Panc1 (cell line): ENCODE results near the gene GUCY1A1. TPM values are rescaled to one million over a fixed set of nuclear protein-coding genes. Genes with fewer than 3 reads are reported as not detected.

Source experiments
- ATAC-seq: fragments of 200-7000 bp; cut with Tn5 transposase; 2 replicates; pipeline ENCODE4 v1.9.1; 2020; ENCODE audit warnings: mild to moderate bottlenecking, moderate library complexity
- BruUV-seq: library from RNA; stranded (reverse); fragments of 400-500 nt; replicated peaks from 2 replicates; lab custom pipeline; 2021; lab: Mats Ljungman, UMichigan
- CTCF ChIA-PET: fragments of 300-600 bp; sonication (Branson Sonifier 250); formaldehyde crosslinking; loops from one replicate; lab custom pipeline; 2022; ENCODE audit warnings: antibody characterized with exemption; lab: Charles Lee
- POLR2A ChIA-PET: fragments of 300-600 bp; sonication (Branson Sonifier 250); formaldehyde crosslinking; loops from one replicate; lab custom pipeline; 2022; ENCODE audit warnings: antibody characterized with exemption; lab: Charles Lee
- DNase-seq: peaks from one replicate; pipeline ENCODE4 v3.0.0-alpha.2; 2010; ENCODE audit warnings: low read depth, low spot score
- H3K27ac ChIP-seq: 2 replicates; pipeline ENCODE4 v1.5.1; 2011; ENCODE audit warnings: mild to moderate bottlenecking, low read length, inconsistent platforms
- H3K27me3 ChIP-seq: fragments of 200-500 bp; sonication (Bioruptor generic); 2 replicates; pipeline ENCODE4 v1.6.0; 2014; ENCODE audit warnings: low read length, inconsistent platforms; ENCODE audit not compliant: control insufficient read depth, insufficient read depth
- H3K36me3 ChIP-seq: fragments of 200-500 bp; sonication (Bioruptor generic); 2 replicates; pipeline ENCODE4 v1.5.1; 2014; ENCODE audit warnings: inconsistent platforms, mild to moderate bottlenecking, low read length, moderate library complexity; ENCODE audit not compliant: control insufficient read depth, insufficient read depth
- H3K4me1 ChIP-seq: 2 replicates; pipeline ENCODE4 v1.5.1; 2011; ENCODE audit warnings: inconsistent platforms, mild to moderate bottlenecking, low read length, moderate library complexity; ENCODE audit not compliant: control insufficient read depth, insufficient read depth
- H3K4me3 ChIP-seq, 2 experiments: 2 replicates each; pipeline ENCODE4 v1.5.1; 2011 to 2012; ENCODE audit warnings: low read depth in 2 of 2, low read length in 2 of 2, mild to moderate bottlenecking in 2 of 2, inconsistent platforms in 1 of 2, moderate library complexity in 1 of 2
- H3K9me3 ChIP-seq: fragments of 200-500 bp; sonication (Bioruptor generic); 2 replicates; pipeline ENCODE4 v1.5.1; 2014; ENCODE audit warnings: low read depth, mild to moderate bottlenecking, inconsistent platforms, low read length, moderate library complexity; ENCODE audit not compliant: control insufficient read depth, insufficient read depth
- POLR2AphosphoS5 ChIP-seq: IDR thresholded peaks from 2 replicates; pipeline ENCODE4 v1.6.1; 2012; ENCODE audit warnings: mild to moderate bottlenecking, low read depth, low read length, moderate library complexity
- REST ChIP-seq, 2 experiments: IDR thresholded peaks; 2 replicates each; pipeline ENCODE4 v1.6.1; 2011 to 2012; ENCODE audit warnings: low read depth in 2 of 2, control low read depth in 1 of 2, low read length in 1 of 2, mild to moderate bottlenecking in 1 of 2, moderate library complexity in 1 of 2; ENCODE audit not compliant: insufficient read depth in 1 of 2
- SIN3A ChIP-seq: IDR thresholded peaks from 2 replicates; pipeline ENCODE4 v1.6.1; 2012; ENCODE audit warnings: low read depth, mild to moderate bottlenecking, low read length, moderate library complexity, borderline replicate concordance; ENCODE audit not compliant: insufficient read depth
- TCF7L2 ChIP-seq: IDR thresholded peaks from 2 replicates; pipeline ENCODE4 v1.6.1; 2011; ENCODE audit warnings: mild to moderate bottlenecking, low read depth, low read length, inconsistent platforms
- in situ Hi-C: cut with HindIII; loops from 2 replicates; pipeline ENCODE4 v1.10.0; 2016; ENCODE audit warnings: low sequenced_read_pairs, low pct_unique_long_range_greater_than_20kb
- intact Hi-C: fragments of 100-400 bp; cut with micrococcal nuclease; formaldehyde crosslinking; loops from one replicate; pipeline ENCODE4 v1.10.0; 2022; ENCODE audit not compliant: unreplicated experiment
- total RNA-seq: library from RNA; stranded (reverse); gene quantifications from one replicate; pipeline ENCODE4 v1.2.1, GENCODE V29; 2021; ENCODE audit not compliant: unreplicated experiment
- TF ChIP-seq, protein P1 (sequence below): fragments of 450-650 bp; IDR thresholded peaks from 2 replicates; pipeline ENCODE4 v1.5.1; 2017; ENCODE audit warnings: mild to moderate bottlenecking

Gene GUCY1A1
- total RNA-seq, 1 experiment from 2014 or later, result 0.57 TPM

GRCh38 chr4:155696226-155696625, 29.6 kb downstream of the GUCY1A1 start:
- in situ Hi-C loops, result no loop called here
- intact Hi-C loops, result no loop called here
- H3K36me3 ChIP-seq, result no peaks in the 10 kb centered on the region
- DNase-seq (no peak), ATAC-seq (no peak)
- H3K27ac ChIP-seq, result no peak overlapping the region
- ChIA-PET POLR2A (no interaction called here), CTCF (no interaction called here)
- no peaks in the 10 kb centered on the region for H3K9me3 ChIP-seq
- TF ChIP-seq, protein P1, sequence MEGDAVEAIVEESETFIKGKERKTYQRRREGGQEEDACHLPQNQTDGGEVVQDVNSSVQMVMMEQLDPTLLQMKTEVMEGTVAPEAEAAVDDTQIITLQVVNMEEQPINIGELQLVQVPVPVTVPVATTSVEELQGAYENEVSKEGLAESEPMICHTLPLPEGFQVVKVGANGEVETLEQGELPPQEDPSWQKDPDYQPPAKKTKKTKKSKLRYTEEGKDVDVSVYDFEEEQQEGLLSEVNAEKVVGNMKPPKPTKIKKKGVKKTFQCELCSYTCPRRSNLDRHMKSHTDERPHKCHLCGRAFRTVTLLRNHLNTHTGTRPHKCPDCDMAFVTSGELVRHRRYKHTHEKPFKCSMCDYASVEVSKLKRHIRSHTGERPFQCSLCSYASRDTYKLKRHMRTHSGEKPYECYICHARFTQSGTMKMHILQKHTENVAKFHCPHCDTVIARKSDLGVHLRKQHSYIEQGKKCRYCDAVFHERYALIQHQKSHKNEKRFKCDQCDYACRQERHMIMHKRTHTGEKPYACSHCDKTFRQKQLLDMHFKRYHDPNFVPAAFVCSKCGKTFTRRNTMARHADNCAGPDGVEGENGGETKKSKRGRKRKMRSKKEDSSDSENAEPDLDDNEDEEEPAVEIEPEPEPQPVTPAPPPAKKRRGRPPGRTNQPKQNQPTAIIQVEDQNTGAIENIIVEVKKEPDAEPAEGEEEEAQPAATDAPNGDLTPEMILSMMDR, result no peak
- TF ChIP-seq REST (IDR thresholded peaks at IDR 0.05; ENCODE audit: insufficient read depth in 1 of 2, low read depth in 2 of 2, low read length in 1 of 2) (no peak), POLR2AphosphoS5 (no peak), TCF7L2 (no peak), SIN3A (no peak)
- no peaks in the 10 kb centered on the region for H3K27me3 ChIP-seq
- BruUV-seq, result no TSS peak
- H3K4me3 ChIP-seq, result no peak overlapping the region
- no peaks in the 10 kb centered on the region for H3K4me1 ChIP-seq

- DNase-seq, result no peak
- Histone ChIP-seq H3K27ac (no peak overlapping the region), H3K36me3 (no peaks in the 10 kb centered on the region), H3K9me3 (no peaks in the 10 kb centered on the region), H3K27me3 (no peaks in the 10 kb centered on the region), H3K4me1 (no peaks in the 10 kb centered on the region), H3K4me3 (no peak overlapping the region)
- ATAC-seq, result no peak
- TF ChIP-seq SIN3A, result no peak
- TF ChIP-seq, protein P1, result no peak
- no peak for TF ChIP-seq REST (IDR thresholded peaks at IDR 0.05; ENCODE audit: insufficient read depth in 1 of 2, low read depth in 2 of 2, low read length in 1 of 2)
- TF ChIP-seq POLR2AphosphoS5, result no peak
- TF ChIP-seq TCF7L2, result no peak
- no TSS peak for BruUV-seq
- POLR2A ChIA-PET, result no interaction called here
- intact Hi-C loops, result no loop called here
- in situ Hi-C loops, result no loop called here
- CTCF ChIA-PET, result no interaction called here
Measured at GRCh38 chr4:155696726-155697125, 30.1 kb downstream of the GUCY1A1 start.
